Activated T-cell treated with anti-CD3 and anti-CD28 coated beads for 48 hours (primary cell): ENCODE measurements around the gene FEM1C.

ENCODE experiments used
- DNase-seq: peaks from one replicate; pipeline ENCODE4 v3.0.0-alpha.2; 2020; ENCODE audit warnings: low read depth

The FEM1C gene, protein sequence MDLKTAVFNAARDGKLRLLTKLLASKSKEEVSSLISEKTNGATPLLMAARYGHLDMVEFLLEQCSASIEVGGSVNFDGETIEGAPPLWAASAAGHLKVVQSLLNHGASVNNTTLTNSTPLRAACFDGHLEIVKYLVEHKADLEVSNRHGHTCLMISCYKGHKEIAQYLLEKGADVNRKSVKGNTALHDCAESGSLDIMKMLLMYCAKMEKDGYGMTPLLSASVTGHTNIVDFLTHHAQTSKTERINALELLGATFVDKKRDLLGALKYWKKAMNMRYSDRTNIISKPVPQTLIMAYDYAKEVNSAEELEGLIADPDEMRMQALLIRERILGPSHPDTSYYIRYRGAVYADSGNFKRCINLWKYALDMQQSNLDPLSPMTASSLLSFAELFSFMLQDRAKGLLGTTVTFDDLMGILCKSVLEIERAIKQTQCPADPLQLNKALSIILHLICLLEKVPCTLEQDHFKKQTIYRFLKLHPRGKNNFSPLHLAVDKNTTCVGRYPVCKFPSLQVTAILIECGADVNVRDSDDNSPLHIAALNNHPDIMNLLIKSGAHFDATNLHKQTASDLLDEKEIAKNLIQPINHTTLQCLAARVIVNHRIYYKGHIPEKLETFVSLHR

DNA sequence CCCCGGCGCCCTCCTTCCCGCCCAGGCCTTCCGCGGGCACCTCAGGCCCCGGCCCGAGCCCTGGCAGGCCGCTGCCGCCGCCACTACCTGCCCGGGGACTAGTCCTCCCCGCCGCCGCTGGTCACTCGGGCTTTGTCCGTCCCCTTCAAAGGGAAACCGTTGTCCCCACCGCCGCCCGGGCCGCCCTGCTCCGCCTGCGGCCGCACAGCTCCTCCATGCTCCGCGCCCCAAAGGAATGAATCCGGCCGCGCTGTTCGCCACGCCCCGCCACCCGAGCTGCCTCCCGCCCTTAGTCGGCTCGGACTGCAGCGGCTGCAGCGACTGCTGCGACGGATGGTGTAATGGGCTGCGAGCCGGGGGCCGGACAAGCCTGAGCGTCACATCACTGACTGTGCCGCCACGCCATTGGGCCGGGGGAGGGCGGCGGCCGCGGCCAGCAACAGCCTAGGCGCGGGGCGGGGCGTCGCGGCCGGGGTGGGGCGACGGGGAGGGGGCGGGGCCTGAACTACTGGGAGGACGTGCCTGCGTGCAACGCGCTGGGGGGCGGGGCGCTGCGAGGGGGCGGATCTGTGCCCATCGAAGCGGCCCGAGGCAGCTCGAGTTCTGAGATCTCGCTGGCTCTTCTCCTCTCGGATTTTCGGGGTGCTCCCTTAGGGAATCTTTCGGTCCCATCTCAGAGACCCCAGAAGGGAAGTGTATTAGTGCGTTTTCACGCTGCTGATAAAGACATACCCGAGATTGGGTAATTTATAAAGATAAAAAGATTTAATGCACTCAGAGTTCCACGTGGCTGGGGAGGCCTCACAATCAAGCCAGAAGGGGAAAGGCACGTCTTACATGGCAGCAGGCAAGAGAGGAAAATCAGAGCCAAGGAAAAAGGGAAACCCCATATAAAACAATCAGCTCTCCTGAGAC lies at the start of gene FEM1C:
TSS of gene FEM1C (minus strand) at position 340 of the 915 bp plus-strand sequence. CDS start 1,282 bp downstream, outside the sequence.
- peak; percentile 97 for DNase-seq

DNA sequence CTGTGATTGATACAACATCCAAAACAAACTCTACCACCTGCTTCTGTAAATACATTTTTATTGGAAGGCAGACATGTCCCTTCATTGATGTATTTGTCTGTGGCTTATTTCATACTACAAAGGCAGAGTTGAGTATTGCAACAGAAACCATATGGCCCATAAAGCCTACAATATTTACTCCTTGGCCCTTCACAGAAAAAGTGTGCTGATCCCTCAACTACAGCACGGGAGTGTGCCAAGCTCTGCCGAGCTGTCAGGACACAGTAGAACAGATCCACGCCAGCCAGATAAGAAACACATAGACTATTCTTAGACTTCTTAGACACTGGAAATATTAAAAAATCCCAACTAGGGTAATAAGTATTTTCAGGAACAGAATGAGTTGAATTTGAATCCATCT lies 44.5 kb upstream of the FEM1C start:
- DNase-seq, result no peak

- no peak for DNase-seq
Observed at GRCh38 chr5:115588640-115589039, 44.1 kb upstream of the FEM1C start.

GRCh38 chr5:115586525-115587146 lies 42.1 kb upstream of the FEM1C start:
- DNase-seq, result no peak

- no peak for DNase-seq
Observed at GRCh38 chr5:115585265-115585664, 40.7 kb upstream of the FEM1C start.

- no peak for DNase-seq
Observed at GRCh38 chr5:115584501-115584900, 39.9 kb upstream of the FEM1C start.

DNA sequence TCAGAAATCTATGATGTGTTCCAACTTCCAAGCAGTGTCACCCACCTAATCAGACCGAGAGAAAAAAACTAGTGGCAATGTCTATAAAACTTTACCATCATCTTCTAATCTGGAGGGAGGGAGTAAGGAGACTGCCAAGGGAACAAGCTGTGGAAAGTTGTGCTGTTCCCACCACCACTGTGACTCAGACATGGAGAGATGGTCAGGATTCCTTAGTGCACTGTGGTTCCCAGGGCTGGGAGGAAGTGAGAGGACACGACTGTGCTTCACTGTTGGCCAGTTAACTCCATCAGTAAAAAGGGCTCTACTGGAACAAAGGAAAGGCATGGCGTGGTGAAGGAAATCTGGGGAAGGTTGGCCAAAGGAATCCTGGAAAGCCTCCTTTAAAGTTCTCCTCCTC lies 38.9 kb upstream of the FEM1C start:
- no peak for DNase-seq

DNA sequence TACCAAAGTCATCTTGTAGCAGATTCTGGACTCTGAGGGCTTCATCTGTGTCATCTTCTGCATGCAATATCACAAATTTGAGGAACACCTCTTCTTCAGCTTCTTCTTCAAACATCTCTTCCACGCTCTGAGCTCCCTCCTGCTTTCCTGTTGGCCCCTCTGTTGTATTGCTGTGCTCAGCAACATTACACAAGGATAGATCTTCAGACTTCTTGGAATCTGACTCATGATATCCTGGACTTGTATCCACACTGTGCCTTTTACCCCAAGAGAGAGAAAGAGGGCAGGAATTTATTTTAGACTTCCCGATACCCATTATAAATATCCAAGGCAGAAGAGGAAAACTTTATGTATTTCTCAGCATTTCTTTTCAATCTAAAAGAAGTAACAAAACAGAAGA lies 36.4 kb upstream of the FEM1C start:
- DNase-seq, result no peak

DNA sequence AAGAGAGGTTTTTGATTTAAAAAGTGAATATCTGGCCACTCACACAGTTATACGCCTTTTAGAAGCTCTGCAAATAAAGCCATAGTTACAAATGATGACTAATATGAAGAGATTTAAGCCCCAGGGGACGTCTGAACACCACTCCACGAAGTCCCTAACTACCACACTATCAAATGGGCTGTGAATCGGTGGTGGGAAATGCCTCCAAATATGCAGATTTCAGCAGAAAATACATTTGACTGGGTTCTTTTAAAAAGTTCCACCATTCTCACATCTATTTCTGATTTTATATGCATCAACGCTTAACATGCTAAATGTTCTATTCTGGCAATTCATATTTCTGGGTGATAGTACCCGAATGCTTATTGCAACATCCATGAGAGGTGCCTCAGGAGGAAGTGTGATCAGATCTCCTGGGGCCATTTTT lies 35.2 kb upstream of the FEM1C start:
- DNase-seq, result no peak

- DNase-seq, result no peak
Observed at GRCh38 chr5:115579216-115579615, 34.6 kb upstream of the FEM1C start.

DNA sequence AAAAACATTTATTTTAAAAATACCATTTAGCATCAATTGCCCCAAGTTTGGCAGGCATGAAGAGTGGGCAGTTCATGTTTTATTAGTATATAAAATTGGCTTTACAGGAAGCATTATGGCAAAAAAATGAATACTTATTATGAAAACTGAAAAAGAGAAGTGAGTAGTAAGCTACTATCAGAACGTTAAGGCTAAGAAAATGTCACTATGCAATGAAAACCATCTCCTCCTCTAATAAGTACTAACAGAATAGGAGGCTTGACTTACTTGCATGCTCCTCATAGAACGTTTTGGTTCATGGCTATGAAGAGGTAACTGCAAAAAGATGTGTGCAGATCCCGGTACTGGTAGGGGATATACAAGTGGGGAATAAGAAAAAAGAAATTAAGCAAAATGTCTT lies 34.1 kb upstream of the FEM1C start:
- no peak for DNase-seq

- DNase-seq, result no peak
Observed at GRCh38 chr5:115577741-115578140, 33.2 kb upstream of the FEM1C start.

GRCh38 chr5:115577329-115577728 lies 32.8 kb upstream of the FEM1C start:
- DNase-seq, result no peak

- no peak for DNase-seq
Observed at GRCh38 chr5:115575167-115576070, 30.8 kb upstream of the FEM1C start.

DNA sequence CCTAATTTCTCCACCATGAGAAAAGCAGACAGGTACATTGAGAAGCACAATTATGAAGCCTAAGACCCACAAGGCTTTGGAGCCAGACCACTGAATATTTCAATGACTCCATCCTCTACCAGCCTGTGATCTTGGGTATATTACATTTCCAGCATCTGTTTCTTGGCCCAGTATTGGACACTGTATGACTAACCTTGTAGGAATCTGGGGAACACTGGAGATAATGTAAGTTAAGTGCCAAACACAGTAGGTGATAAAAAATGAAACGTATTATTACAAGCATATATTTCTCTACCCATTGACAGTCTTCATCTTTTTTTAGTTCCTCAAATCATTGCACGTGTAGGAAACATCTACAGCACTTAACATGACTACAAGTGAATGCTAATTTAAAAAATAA lies 28.6 kb upstream of the FEM1C start:
- no peak for DNase-seq

- DNase-seq, result no peak
Observed at GRCh38 chr5:115571441-115571878, 26.9 kb upstream of the FEM1C start.

DNA sequence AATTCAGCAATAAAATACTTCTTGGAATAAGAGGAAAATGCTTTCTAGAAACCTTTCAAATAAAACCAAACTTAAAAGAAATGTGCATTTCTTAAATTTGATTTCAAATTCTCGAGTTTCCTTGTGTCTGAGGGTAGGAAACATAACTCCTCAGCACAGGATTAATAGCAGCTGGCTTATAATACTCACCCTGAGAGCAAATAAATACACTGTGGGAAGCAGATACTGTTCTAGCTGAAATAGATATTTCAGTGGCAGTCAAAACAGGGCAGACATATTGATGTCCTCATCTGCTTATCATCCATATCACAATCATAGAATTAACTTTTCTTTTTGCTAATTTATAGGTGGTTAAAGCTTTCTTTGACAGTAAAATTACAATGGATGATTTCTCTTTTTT lies 24.1 kb upstream of the FEM1C start:
- DNase-seq, result no peak

GRCh38 chr5:115565233-115565632 lies 20.7 kb upstream of the FEM1C start:
- no peak for DNase-seq

DNA sequence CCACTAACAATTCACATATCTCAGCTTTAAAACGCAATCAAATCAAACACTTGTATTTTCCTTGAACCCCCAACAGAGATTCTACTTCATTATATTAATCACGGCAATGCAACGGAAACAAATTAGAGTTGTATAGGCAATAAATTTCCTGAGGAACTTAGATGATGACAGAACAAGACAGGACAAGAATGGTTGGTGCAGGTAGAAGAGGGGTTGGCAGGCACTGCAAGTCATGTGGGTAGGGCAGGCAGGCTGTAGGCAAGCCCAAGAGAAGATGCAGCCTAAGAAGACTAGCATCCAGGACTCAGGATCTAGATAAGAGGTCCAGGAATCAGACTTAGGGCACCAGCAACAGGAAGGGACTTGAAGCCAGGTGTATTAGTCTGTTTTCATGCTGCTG lies 16.6 kb upstream of the FEM1C start:
- DNase-seq, result no peak

DNA sequence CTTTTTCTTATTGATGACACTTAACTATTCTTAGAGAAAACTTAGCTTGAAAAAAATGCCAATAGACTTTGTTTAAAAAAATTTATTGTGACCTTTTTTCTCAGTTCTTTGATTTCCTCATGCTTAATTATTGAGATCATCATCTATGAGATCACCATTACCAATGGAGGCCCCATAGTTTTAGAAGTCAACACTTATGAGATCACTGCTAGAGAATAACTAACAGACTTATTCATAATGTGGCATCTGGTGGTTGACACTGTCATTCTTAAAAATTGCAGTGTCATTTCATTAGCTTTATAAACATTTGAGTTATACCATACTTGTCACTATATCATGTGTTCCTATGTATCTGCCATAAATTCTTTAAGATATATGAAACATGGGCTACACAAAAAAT lies 14.9 kb upstream of the FEM1C start:
- DNase-seq, result no peak

DNA sequence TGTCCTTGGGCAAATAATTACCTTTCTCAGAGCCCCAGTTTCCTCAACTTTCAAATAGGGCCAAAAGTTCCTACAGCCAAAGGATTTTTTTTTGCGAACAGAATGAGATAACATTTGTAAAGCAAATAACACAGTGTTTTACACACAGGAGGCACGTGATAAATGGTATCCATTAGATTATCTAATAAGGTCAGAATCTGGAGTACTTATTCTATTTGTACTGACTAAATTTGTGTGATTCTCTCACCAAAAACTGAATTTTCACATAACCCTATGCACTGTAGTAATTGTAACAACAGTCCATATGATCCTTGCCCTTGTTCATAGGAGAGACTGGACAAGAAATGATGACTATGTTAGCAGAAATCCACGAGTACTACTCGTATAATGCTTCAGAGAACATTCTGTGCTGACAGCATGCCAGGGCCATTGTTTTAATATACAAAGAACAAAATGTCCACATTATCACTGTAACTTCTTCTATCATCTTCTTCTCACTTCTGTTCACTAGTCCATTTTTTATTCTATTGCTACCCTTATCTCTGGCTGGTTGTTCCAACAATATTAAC lies 13.9 kb upstream of the FEM1C start:
- no peak for DNase-seq
